Gastrocnemius medialis (tissue), 4 donors: ENCODE data around the gene CYTH1.

ENCODE experiments used
- POLR2A ChIP-seq, 2 donors: fragments of 450-650 bp; IDR thresholded peaks; one replicate each; pipeline ENCODE4 v1.6.1; 2017; ENCODE audit warnings: antibody characterized with exemption in 2 of 2, mild to moderate bottlenecking in 2 of 2, moderate library complexity in 2 of 2
- TF ChIP-seq, protein P1 (sequence below), 5 experiments: fragments of 450-650 bp in 3 of 5; fragments of 200-600 bp in 2 of 5; sonication (generic) in 2 of 5; IDR thresholded peaks in 4 of 5; conservative IDR thresholded peaks in 1 of 5; 1 replicate in 4 of 5; 2 replicates in 1 of 5; pipeline ENCODE4 v1.5.1; 2016 to 2019; ENCODE audit warnings: antibody characterized with exemption in 5 of 5, mild to moderate bottlenecking in 3 of 5, moderate library complexity in 3 of 5

DNA sequence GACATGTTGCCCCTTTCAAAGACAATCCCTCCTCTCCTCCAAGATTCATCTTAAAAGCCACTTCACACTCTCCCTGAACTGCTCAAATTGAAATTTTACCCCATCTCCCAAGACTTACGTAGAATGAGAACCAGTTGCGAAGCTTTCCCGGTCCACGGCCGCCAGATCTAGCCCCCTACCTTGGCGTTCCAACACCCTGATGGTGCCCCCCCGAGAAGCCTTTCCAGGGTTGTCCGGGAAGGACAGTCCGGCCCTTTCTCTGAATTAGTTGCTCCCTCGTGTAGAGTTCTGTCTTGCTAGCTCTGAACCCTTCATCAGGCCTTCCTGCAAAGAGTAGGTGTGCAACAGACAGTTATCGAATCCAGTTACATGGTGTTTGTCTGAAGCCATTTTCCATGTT lies 144.9 kb downstream of the CYTH1 start:
- TF ChIP-seq, protein P1, sequence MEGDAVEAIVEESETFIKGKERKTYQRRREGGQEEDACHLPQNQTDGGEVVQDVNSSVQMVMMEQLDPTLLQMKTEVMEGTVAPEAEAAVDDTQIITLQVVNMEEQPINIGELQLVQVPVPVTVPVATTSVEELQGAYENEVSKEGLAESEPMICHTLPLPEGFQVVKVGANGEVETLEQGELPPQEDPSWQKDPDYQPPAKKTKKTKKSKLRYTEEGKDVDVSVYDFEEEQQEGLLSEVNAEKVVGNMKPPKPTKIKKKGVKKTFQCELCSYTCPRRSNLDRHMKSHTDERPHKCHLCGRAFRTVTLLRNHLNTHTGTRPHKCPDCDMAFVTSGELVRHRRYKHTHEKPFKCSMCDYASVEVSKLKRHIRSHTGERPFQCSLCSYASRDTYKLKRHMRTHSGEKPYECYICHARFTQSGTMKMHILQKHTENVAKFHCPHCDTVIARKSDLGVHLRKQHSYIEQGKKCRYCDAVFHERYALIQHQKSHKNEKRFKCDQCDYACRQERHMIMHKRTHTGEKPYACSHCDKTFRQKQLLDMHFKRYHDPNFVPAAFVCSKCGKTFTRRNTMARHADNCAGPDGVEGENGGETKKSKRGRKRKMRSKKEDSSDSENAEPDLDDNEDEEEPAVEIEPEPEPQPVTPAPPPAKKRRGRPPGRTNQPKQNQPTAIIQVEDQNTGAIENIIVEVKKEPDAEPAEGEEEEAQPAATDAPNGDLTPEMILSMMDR (IDR thresholded peaks at IDR 0.05 in 4 of 5, conservative IDR thresholded peaks at IDR 0.05 in 1 of 5): no peak
- no peak for TF ChIP-seq POLR2A (IDR thresholded peaks at IDR 0.05)
